ENCODE data around the gene TRAPPC12. TPM values are rescaled to one million over a fixed set of nuclear protein-coding genes. Genes with fewer than 3 reads are reported as not detected.
A peak's percentile ranks its signal among the peaks of the same experiment; 100 is the strongest.

Gene TRAPPC12
- total RNA-seq, 2 donors from 2014 or later: 98.2 to 103 TPM

DNA sequence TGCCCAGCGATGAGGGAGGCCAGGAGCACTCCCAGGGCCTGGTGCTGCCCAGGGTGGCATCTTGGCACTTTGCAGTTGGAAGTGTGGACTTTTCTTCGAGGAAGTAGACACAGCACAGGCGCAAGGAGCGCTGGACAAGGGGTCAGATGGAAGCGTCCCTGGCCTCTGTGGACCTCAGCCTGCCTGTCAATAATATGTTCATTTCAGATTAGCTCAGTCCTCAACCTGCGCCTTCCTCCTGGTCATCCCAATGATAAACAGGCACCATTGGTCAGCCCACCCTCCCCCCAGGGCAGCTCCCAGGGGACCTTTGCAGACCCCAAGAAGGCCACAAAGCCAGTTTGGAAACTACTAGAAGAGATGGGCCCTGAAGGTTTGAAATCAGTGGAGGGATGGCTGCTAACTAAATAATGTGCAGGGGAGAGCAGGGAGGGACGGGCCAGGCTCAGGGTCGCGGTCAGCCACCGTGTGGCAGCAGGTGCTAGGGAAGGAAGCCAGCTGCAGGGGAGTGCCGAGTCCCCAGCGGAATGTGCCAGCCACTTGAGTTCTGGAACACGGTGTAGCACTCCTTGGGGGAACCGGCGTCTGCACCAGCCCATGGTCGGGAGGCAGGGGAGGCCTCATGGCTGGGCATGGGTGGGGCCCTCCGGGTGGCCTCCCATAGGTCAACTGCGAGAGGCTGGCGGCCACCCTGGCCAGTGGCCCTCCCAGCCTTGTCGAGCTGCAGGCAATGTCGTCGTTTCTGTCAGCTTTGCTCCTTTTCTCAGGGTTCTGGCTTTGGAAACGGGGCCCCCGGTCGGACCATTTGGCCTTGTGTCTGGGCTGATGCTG, 79.9 kb downstream of the TRAPPC12 start:
- DNase-seq: peak; percentile 71
- Mint-ChIP-seq H3K36me3 (ENCODE audit: low read depth) (peaks cover 32% of the 10 kb centered on the region), H3K4me1 (peaks cover 10% of the 10 kb centered on the region), H3K9me3 (no peaks in the 10 kb centered on the region), H3K27me3 (ENCODE audit: insufficient read depth) (no peaks in the 10 kb centered on the region), H3K4me3 (no peak overlapping the region), H3K27ac (no peak overlapping the region)
- Histone ChIP-seq H3K4me3 (ENCODE audit: low read length) (no peak overlapping the region), H3K27me3 (ENCODE audit: control insufficient read depth, insufficient read depth, low read length, poor library complexity, severe bottlenecking) (no peaks in the 10 kb centered on the region), H3K4me1 (ENCODE audit: control insufficient read depth, insufficient read depth, low read length) (peaks cover 8% of the 10 kb centered on the region), H3K9me3 (ENCODE audit: control insufficient read depth, low read length) (no peaks in the 10 kb centered on the region), H3K36me3 (ENCODE audit: control insufficient read depth, insufficient read depth, low read length) (peaks cover 18% of the 10 kb centered on the region), H3K27ac (ENCODE audit: low read depth, low read length) (peak overlapping the region; percentile 6), H3K9ac (ENCODE audit: extremely low read depth, low read length, poor library complexity, severe bottlenecking) (no peak overlapping the region)
- peak; percentile 37 for TF ChIP-seq CTCF (conservative IDR thresholded peaks at IDR 0.05)
- 89 to 94% methylated on average over 12 to 25 of the region's 25 CpGs for WGBS, 2 experiments (ENCODE audit: insufficient coverage in 1 of 2, insufficient read length in 1 of 2)

DNA sequence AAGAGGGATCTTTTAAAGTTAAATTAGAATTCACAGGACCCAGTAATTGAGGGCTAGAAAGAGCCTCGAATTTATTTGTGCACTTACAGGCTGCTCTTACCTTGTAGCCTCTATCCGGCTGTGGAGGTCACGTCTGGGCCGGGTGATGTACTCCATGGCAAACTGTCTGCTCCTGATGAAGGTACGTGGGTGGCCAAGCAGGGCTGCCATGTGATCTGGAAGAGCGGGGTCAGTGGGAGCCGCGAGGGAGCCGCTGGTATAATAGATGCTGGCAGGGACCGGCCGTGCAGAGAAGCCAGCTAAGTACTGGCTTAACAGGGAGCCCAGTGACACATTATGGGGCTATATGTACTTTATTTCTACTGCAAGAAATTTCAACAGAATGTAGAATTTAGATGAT, 80.7 kb downstream of the TRAPPC12 start:
- no peaks in the 10 kb centered on the region for H3K9me3 ChIP-seq (ENCODE audit: control insufficient read depth, low read length)
- TF ChIP-seq CTCF (conservative IDR thresholded peaks at IDR 0.05): no peak
- no peaks in the 10 kb centered on the region for H3K9me3 Mint-ChIP-seq
- H3K36me3 ChIP-seq (ENCODE audit: control insufficient read depth, insufficient read depth, low read length): peaks cover 18% of the 10 kb centered on the region
- no peak overlapping the region for H3K27ac ChIP-seq (ENCODE audit: low read depth, low read length)
- H3K4me1 Mint-ChIP-seq: peaks cover 10% of the 10 kb centered on the region
- no peaks in the 10 kb centered on the region for H3K27me3 Mint-ChIP-seq (ENCODE audit: insufficient read depth)
- no peak for DNase-seq
- no peak overlapping the region for H3K4me3 Mint-ChIP-seq
- H3K4me1 ChIP-seq (ENCODE audit: control insufficient read depth, insufficient read depth, low read length): peaks cover 8% of the 10 kb centered on the region
- peaks cover 34% of the 10 kb centered on the region for H3K36me3 Mint-ChIP-seq (ENCODE audit: low read depth)
- no peak overlapping the region for H3K4me3 ChIP-seq (ENCODE audit: low read length)
- WGBS, 2 experiments (ENCODE audit: insufficient coverage in 1 of 2, insufficient read length in 1 of 2): 90 to 96% methylated on average over 8 to 11 of the region's 11 CpGs
- H3K27me3 ChIP-seq (ENCODE audit: control insufficient read depth, insufficient read depth, low read length, poor library complexity, severe bottlenecking): no peaks in the 10 kb centered on the region
- H3K9ac ChIP-seq (ENCODE audit: extremely low read depth, low read length, poor library complexity, severe bottlenecking): no peak overlapping the region
- H3K27ac Mint-ChIP-seq: no peak overlapping the region

DNA sequence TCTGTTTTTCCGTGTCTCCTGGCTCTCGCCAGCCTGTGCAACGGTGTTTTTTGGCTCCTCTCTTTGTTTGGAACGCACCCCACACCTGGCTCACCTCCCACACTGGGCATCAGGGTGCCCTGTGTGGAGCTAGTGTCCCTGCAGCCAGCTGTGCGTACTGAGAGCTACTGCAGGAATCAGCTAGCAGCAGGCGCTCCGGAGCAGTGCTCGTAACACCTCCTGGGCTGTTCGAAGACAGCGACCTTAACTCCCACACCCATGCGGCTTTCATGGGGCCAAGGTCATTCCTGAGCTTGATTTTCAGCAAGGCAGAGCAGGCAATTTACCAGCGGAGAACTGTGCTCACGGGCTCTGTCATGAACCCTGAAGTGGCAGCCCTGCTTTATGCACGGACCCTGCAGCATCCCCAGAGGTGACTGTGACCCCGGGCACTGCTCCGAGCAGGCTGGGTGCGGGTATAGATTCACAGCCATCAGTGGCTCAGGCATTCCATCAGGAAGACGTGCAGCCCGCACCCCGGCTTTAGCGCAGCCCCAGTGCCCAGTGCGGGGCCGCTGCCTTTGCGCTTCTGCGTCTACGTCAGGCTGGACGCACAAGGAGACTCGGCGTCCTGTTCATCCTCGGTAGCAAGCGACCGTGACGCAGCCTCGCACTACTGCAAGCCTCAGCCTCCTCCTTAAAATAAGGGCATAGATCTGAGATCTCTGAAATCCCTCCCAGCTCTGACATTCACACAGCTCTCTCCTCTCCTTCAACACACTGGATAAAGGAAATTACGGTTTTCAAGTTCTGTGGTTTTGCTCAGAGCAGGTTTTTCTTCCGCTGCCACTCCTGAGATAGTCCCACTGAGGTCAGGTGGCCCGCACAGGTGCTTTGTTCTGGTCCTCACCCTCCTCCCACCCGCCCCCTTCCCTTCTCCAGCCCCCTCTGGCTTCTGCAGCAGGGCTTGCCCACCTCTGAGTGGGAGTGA, 81.6 kb downstream of the TRAPPC12 start:
- H3K4me1 ChIP-seq (ENCODE audit: control insufficient read depth, insufficient read depth, low read length): peaks cover 8% of the 10 kb centered on the region
- WGBS, 2 experiments (ENCODE audit: insufficient coverage in 1 of 2, insufficient read length in 1 of 2): 92 to 93% methylated on average over 33 to 37 of the region's 38 CpGs
- no peak overlapping the region for H3K27ac ChIP-seq (ENCODE audit: low read depth, low read length)
- no peak overlapping the region for H3K4me3 Mint-ChIP-seq
- no peaks in the 10 kb centered on the region for H3K9me3 ChIP-seq (ENCODE audit: control insufficient read depth, low read length)
- H3K27me3 Mint-ChIP-seq (ENCODE audit: insufficient read depth): no peaks in the 10 kb centered on the region
- no peak overlapping the region for H3K9ac ChIP-seq (ENCODE audit: extremely low read depth, low read length, poor library complexity, severe bottlenecking)
- H3K36me3 ChIP-seq (ENCODE audit: control insufficient read depth, insufficient read depth, low read length): peaks cover 18% of the 10 kb centered on the region
- H3K36me3 Mint-ChIP-seq (ENCODE audit: low read depth): peaks cover 24% of the 10 kb centered on the region
- no peak for TF ChIP-seq CTCF (conservative IDR thresholded peaks at IDR 0.05)
- no peak overlapping the region for H3K27ac Mint-ChIP-seq
- H3K27me3 ChIP-seq (ENCODE audit: control insufficient read depth, insufficient read depth, low read length, poor library complexity, severe bottlenecking): no peaks in the 10 kb centered on the region
- DNase-seq: no peak
- peaks cover 10% of the 10 kb centered on the region for H3K4me1 Mint-ChIP-seq
- no peak overlapping the region for H3K4me3 ChIP-seq (ENCODE audit: low read length)
- no peaks in the 10 kb centered on the region for H3K9me3 Mint-ChIP-seq
